Measurements from ENCODE around the gene KRT10. TPM values are rescaled to one million over a fixed set of nuclear protein-coding genes. Genes with fewer than 3 reads are reported as not detected.
A peak's percentile ranks its signal among the peaks of the same experiment; 100 is the strongest.

The KRT10 gene
- total RNA-seq: 919 TPM

- peak in 1 of 2 donors; percentile 46 for TF ChIP-seq POLR2AphosphoS5 (IDR thresholded peaks at IDR 0.05; ENCODE audit: insufficient read depth in 1 of 2, low read depth in 1 of 2)
- TF ChIP-seq CTCF (IDR thresholded peaks at IDR 0.05): no peak
These were observed at the start of gene KRT10 for GRCh38 chr17:40822132-40822812. TSS of gene KRT10 (minus strand) at chr17:40822614. CDS start at chr17:40822585, 29 bp downstream.

GRCh38 chr17:40871316-40871715 is 48.9 kb upstream of the KRT10 start:
- Histone ChIP-seq H3K4me3 (no peak overlapping the region), H3K27ac (no peak overlapping the region), H3K9me3 (no peaks in the 10 kb centered on the region), H3K36me3 (no peaks in the 10 kb centered on the region), H3K27me3 (no peaks in the 10 kb centered on the region), H3K4me1 (no peaks in the 10 kb centered on the region)
- DNase-seq (ENCODE audit: extremely low spot score in 2 of 2): no peak
- intact Hi-C loops (cut with DNase I): no loop called here
- TF ChIP-seq POLR2AphosphoS5 (IDR thresholded peaks at IDR 0.05; ENCODE audit: insufficient read depth in 1 of 2, low read depth in 1 of 2) (no peak), CTCF (IDR thresholded peaks at IDR 0.05) (no peak), POLR2A (IDR thresholded peaks at IDR 0.05) (no peak)

More at GRCh38 chr17:40822132-40822812, at the start of gene KRT10:
- peaks cover 22% of the 10 kb centered on the region for H3K4me1 ChIP-seq
- peaks cover 0 to 10% of the 10 kb centered on the region in 2 donors for H3K36me3 ChIP-seq
- peak within 1 kb of the TSS in 1 of 2 donors; percentile 76 for H3K4me3 ChIP-seq
- no peak for DNase-seq (ENCODE audit: extremely low spot score in 2 of 2)
- H3K27me3 ChIP-seq: no peaks in the 10 kb centered on the region
- H3K9me3 ChIP-seq: no peaks in the 10 kb centered on the region
- no peak within 1 kb of the TSS for H3K27ac ChIP-seq
- intact Hi-C loops (cut with DNase I): no loop called here

GRCh38 chr17:40870136-40870535 is 47.7 kb upstream of the KRT10 start:
- intact Hi-C loops (cut with DNase I): no loop called here
- H3K36me3 ChIP-seq: no peaks in the 10 kb centered on the region
- H3K27me3 ChIP-seq: no peaks in the 10 kb centered on the region
- no peaks in the 10 kb centered on the region for H3K9me3 ChIP-seq
- H3K4me3 ChIP-seq: no peak overlapping the region
- no peak for TF ChIP-seq POLR2A (IDR thresholded peaks at IDR 0.05)
- no peak for TF ChIP-seq CTCF (IDR thresholded peaks at IDR 0.05)
- no peak for TF ChIP-seq POLR2AphosphoS5 (IDR thresholded peaks at IDR 0.05; ENCODE audit: insufficient read depth in 1 of 2, low read depth in 1 of 2)
- no peak for DNase-seq (ENCODE audit: extremely low spot score in 2 of 2)
- H3K27ac ChIP-seq: no peak overlapping the region
- H3K4me1 ChIP-seq: no peaks in the 10 kb centered on the region

- no peak for DNase-seq (ENCODE audit: extremely low spot score in 2 of 2)
- intact Hi-C loops (cut with DNase I): no loop called here
- Histone ChIP-seq H3K9me3 (no peaks in the 10 kb centered on the region), H3K36me3 (no peaks in the 10 kb centered on the region), H3K27ac (no peak within 1 kb of the TSS), H3K4me1 (no peaks in the 10 kb centered on the region), H3K4me3 (no peak within 1 kb of the TSS), H3K27me3 (no peaks in the 10 kb centered on the region)
- TF ChIP-seq POLR2AphosphoS5 (IDR thresholded peaks at IDR 0.05; ENCODE audit: insufficient read depth in 1 of 2, low read depth in 1 of 2) (no peak), POLR2A (IDR thresholded peaks at IDR 0.05) (no peak), CTCF (IDR thresholded peaks at IDR 0.05) (no peak)
These were observed 44.4 kb upstream of the KRT10 start, which contains the start of gene KRT12 for GRCh38 chr17:40866838-40867237. TSS of gene KRT12 (minus strand) at chr17:40867223. CDS start at chr17:40867186, 37 bp downstream.

GRCh38 chr17:40864661-40865390 is 42.4 kb upstream of the KRT10 start:
- Histone ChIP-seq H3K36me3 (no peaks in the 10 kb centered on the region), H3K27ac (no peak overlapping the region), H3K27me3 (no peaks in the 10 kb centered on the region), H3K4me1 (no peaks in the 10 kb centered on the region), H3K4me3 (no peak overlapping the region), H3K9me3 (no peaks in the 10 kb centered on the region)
- intact Hi-C loops (cut with DNase I): no loop called here
- no peak for TF ChIP-seq POLR2A (IDR thresholded peaks at IDR 0.05)
- DNase-seq (ENCODE audit: extremely low spot score in 2 of 2): no peak
